HepG2 (cell line): ENCODE results near the gene IGSF8. TPM values are rescaled to one million over a fixed set of nuclear protein-coding genes. Genes with fewer than 3 reads are reported as not detected.
A peak's percentile ranks its signal among the peaks of the same experiment; 100 is the strongest.

Experiments used
- ATAC-seq: fragments of 200-7000 bp; cut with Tn5 transposase; 3 replicates; pipeline ENCODE4 v1.9.1; 2020; ENCODE audit warnings: mild to moderate bottlenecking, moderate library complexity
- BruUV-seq: library from RNA; stranded (reverse); fragments of 400-500 nt; replicated peaks from 2 replicates; lab custom pipeline; 2021; lab: Mats Ljungman, UMichigan
- CTCF ChIA-PET: fragments of 300-600 bp; formaldehyde crosslinking; extraction: SDS; loops from one replicate; lab custom pipeline; 2021; ENCODE audit warnings: low total read pairs, inconsistent platforms, low intra/inter-chr PET ratio; lab: Yijun Ruan, JAX
- POLR2A ChIA-PET: fragments of 350-600 bp; sonication (Branson Sonifier 250); formaldehyde crosslinking; loops from one replicate; lab custom pipeline; 2020; ENCODE audit warnings: antibody characterized with exemption, inconsistent platforms; lab: Yijun Ruan, JAX
- DNase-seq: peaks from one replicate; pipeline ENCODE4 v3.0.0-alpha.2; 2015; ENCODE audit warnings: low spot score
- FAIRE-seq: peaks from 3 replicates; lab custom pipeline; 2011; peaks lifted over from hg19 to GRCh38; lab: Jason Lieb, UNC
- H2AFZ ChIP-seq: one replicate; pipeline ENCODE4 v1.6.1; 2011; ENCODE audit warnings: low read length, inconsistent platforms
- H3K27ac ChIP-seq: fragments of 300-600 bp; 3 replicates; pipeline ENCODE4 v1.8.0; 2011; ENCODE audit warnings: mixed run types, mild to moderate bottlenecking, mixed read lengths, low read length, inconsistent platforms; ENCODE audit not compliant: insufficient read depth; ENCODE audit errors: extremely low read length
- H3K27me3 ChIP-seq, 2 experiments: fragments of 200-600 bp in 1 of 2; 2 replicates in 1 of 2; 3 replicates in 1 of 2; pipeline versions ENCODE4 v1.6.0 to v1.8.0; 2011; ENCODE audit warnings: low read length in 2 of 2, mild to moderate bottlenecking in 2 of 2, moderate library complexity in 2 of 2, inconsistent platforms in 1 of 2; ENCODE audit not compliant: insufficient read depth in 2 of 2, control insufficient read depth in 1 of 2
- H3K36me3 ChIP-seq, 2 experiments: fragments of 200-600 bp in 1 of 2; replicated peaks in 1 of 2; 2 replicates in 1 of 2; 3 replicates in 1 of 2; pipeline versions ENCODE4 v1.5.1 to v1.8.0; 2011; ENCODE audit warnings: low read length in 2 of 2, inconsistent platforms in 1 of 2; ENCODE audit not compliant: insufficient read depth in 2 of 2, control insufficient read depth in 1 of 2
- H3K4me1 ChIP-seq: 2 replicates; pipeline ENCODE4 v1.5.1; 2012; ENCODE audit warnings: low read length, inconsistent platforms; ENCODE audit not compliant: insufficient read depth
- H3K4me2 ChIP-seq: 2 replicates; pipeline ENCODE4 v1.6.0; 2011; ENCODE audit warnings: low read depth, low read length, inconsistent platforms
- H3K4me3 ChIP-seq, 3 experiments: fragments of 200-600 bp in 1 of 3; sonication (generic), shearing (Covaris generic) in 1 of 3; replicated peaks in 1 of 3; 2 replicates each; pipeline ENCODE4 v1.5.1; 2011 to 2016; ENCODE audit warnings: low read length in 3 of 3, inconsistent platforms in 2 of 3, low read depth in 2 of 3, mild to moderate bottlenecking in 2 of 3, control low read depth in 1 of 3, mixed read lengths in 1 of 3; ENCODE audit not compliant: insufficient read depth in 1 of 3
- H3K79me2 ChIP-seq: one replicate; pipeline ENCODE4 v1.6.1; 2011; ENCODE audit warnings: low read length, inconsistent platforms; ENCODE audit not compliant: insufficient read depth
- H3K9ac ChIP-seq: 2 replicates; pipeline ENCODE4 v1.6.0; 2011; ENCODE audit warnings: mild to moderate bottlenecking, low read depth, low read length, inconsistent platforms; ENCODE audit not compliant: insufficient read depth
- H3K9me3 ChIP-seq: 2 replicates; pipeline ENCODE4 v1.5.1; 2012; ENCODE audit warnings: mild to moderate bottlenecking, low read length
- H4K20me1 ChIP-seq: 2 replicates; pipeline ENCODE4 v1.6.0; 2011; ENCODE audit warnings: inconsistent platforms, mild to moderate bottlenecking, low read length, moderate library complexity; ENCODE audit not compliant: insufficient read depth
- CREB1 ChIP-seq, 2 experiments: fragments of 450-650 bp in 1 of 2; IDR thresholded peaks; 2 replicates each; pipeline ENCODE4 v1.6.1; 2016 to 2017; ENCODE audit warnings: control low read depth in 1 of 2, mild to moderate bottlenecking in 1 of 2, missing compliant biosample characterization in 1 of 2, missing genetic modification characterization in 1 of 2
- GATAD1 ChIP-seq: IDR thresholded peaks from 2 replicates; pipeline ENCODE4 v1.6.1; 2016; ENCODE audit warnings: missing genetic modification reagents, missing compliant biosample characterization
- JUN ChIP-seq: sonication (generic); formaldehyde crosslinking; IDR thresholded peaks from 2 replicates; pipeline ENCODE4 v1.4.0; 2020; ENCODE audit warnings: mild to moderate bottlenecking, missing genetic modification reagents
- NFIC ChIP-seq: IDR thresholded peaks from 2 replicates; pipeline ENCODE4 v1.6.1; 2012; ENCODE audit warnings: mild to moderate bottlenecking, low read length, inconsistent platforms
- PAXIP1 ChIP-seq: sonication (generic); formaldehyde crosslinking; conservative IDR thresholded peaks from 2 replicates; pipeline ENCODE4 v1.4.0; 2020; ENCODE audit warnings: mild to moderate bottlenecking, missing genetic modification reagents, moderate library complexity
- SAP130 ChIP-seq: IDR thresholded peaks from 2 replicates; pipeline ENCODE4 v1.6.1; 2016; ENCODE audit warnings: low read depth
- SRY ChIP-seq: sonication (generic); formaldehyde crosslinking; IDR thresholded peaks from 2 replicates; pipeline ENCODE4 v1.8.0; 2022; ENCODE audit warnings: mild to moderate bottlenecking, missing genetic modification reagents
- ZBTB7B ChIP-seq: sonication (generic); formaldehyde crosslinking; IDR thresholded peaks from 2 replicates; pipeline ENCODE4 v1.4.0; 2020; ENCODE audit warnings: missing genetic modification reagents
- ZNF143 ChIP-seq: sonication (generic); formaldehyde crosslinking; IDR thresholded peaks from 2 replicates; pipeline ENCODE4 v1.4.0; 2020; ENCODE audit warnings: missing genetic modification reagents
- ZNF274 ChIP-seq: sonication (generic); formaldehyde crosslinking; IDR thresholded peaks from 2 replicates; pipeline ENCODE4 v1.5.1; 2020; ENCODE audit warnings: mild to moderate bottlenecking, missing genetic modification reagents
- ZNF878 ChIP-seq: sonication (generic); formaldehyde crosslinking; IDR thresholded peaks from 2 replicates; pipeline ENCODE4 v1.8.1; 2023; ENCODE audit warnings: mild to moderate bottlenecking, missing genetic modification reagents, moderate library complexity
- WGBS: methylation state at CpG from one replicate; pipeline ENCODE4 v1.1.6; 2017; ENCODE audit warnings: low lambda C conversion rate; 5-methylcytosine and 5-hydroxymethylcytosine counted together
- in situ Hi-C: cut with HindIII; loops from 2 replicates; pipeline ENCODE4 v1.10.0; 2017; ENCODE audit warnings: low pct_unique_long_range_greater_than_20kb; ENCODE audit not compliant: extremely low pct_ligation_motif_present
- intact Hi-C: fragments of 100-400 bp; cut with micrococcal nuclease; formaldehyde crosslinking; loops from one replicate; pipeline ENCODE4 v1.10.0; 2022; ENCODE audit not compliant: unreplicated experiment
- polyA plus RNA-seq, 8 experiments: library from polyadenylated mRNA; depleted of rRNA in 3 of 8; stranded (reverse) in 7 of 8; unstranded in 1 of 8; fragments of >200 nt; fragmentation: Illumina TruSeq in 4 of 8; extraction: Trizol in 4 of 8; gene quantifications; 2 replicates each; pipeline versions ENCODE4 v1.2.1 to v1.2.3, GENCODE V29; 2011 to 2016; ENCODE audit warnings: low read depth in 4 of 8, missing spikeins in 1 of 8, mixed read lengths in 1 of 8; ENCODE audit not compliant: insufficient read depth in 1 of 8
- total RNA-seq, 5 experiments: library from RNA; depleted of rRNA; stranded (reverse); fragments of >200 nt; fragmentation: Illumina TruSeq; extraction: Trizol; gene quantifications; 2 replicates each; pipeline ENCODE4 v1.2.3, GENCODE V29; 2016; ENCODE audit warnings: low read depth in 1 of 5

Gene IGSF8
- total and polyA plus RNA-seq, 2 of the 13 experiments (the other 11 are each of a cell fraction or from before 2014, with no cell fraction given): 24.0 to 41.0 TPM

- no peak for TF ChIP-seq NFIC
- TF ChIP-seq ZBTB7B (CRISPR knock-in tag): no peak
- TF ChIP-seq SRY: no peak
- no peak for TF ChIP-seq ZNF274 (CRISPR knock-in tag)
- no peak for TF ChIP-seq ZNF878
- no peak for TF ChIP-seq SAP130 (CRISPR knock-in tag)
- no peak for TF ChIP-seq CREB1 (IDR thresholded peaks at IDR 0.05)
- no peak for TF ChIP-seq CREB1 (CRISPR knock-in tag; IDR thresholded peaks at IDR 0.05)
- no peak for TF ChIP-seq GATAD1 (CRISPR knock-in tag)
These were observed 15.7 kb upstream of the IGSF8 start (continued) for GRCh38 chr1:160114085-160114484.

- Histone ChIP-seq H3K4me3 (no peak overlapping the region), H3K9ac (no peak overlapping the region), H3K27me3 (no peaks in the 10 kb centered on the region; a peak in 1 of 5 replicates), H2AFZ (no peak overlapping the region), H3K4me1 (peaks cover 89% of the 10 kb centered on the region), H3K27ac (no peak overlapping the region), H3K79me2 (no peaks in the 10 kb centered on the region), H3K36me3 (no peaks in the 10 kb centered on the region; a peak in 1 of 5 replicates), H4K20me1 (no peaks in the 10 kb centered on the region), H3K4me2 (no peak overlapping the region; the same call in 1 of the 2 replicates), H3K9me3 (no peaks in the 10 kb centered on the region)
- no TSS peak for BruUV-seq
- intact Hi-C loops (no loop called here), in situ Hi-C loops (no loop called here)
- ATAC-seq (peak; percentile 59), DNase-seq (no peak), FAIRE-seq (no peak)
- CTCF ChIA-PET: no interaction called here
- WGBS: 39% methylated on average over 6 of the region's 8 CpGs
- TF ChIP-seq ZNF143 (CRISPR knock-in tag): no peak
- TF ChIP-seq PAXIP1: no peak
- TF ChIP-seq JUN (CRISPR knock-in tag): no peak
- POLR2A ChIA-PET: no interaction called here
These were observed 15.0 kb upstream of the IGSF8 start for GRCh38 chr1:160113407-160113806.
